ENCODE measurements around the gene PYGM.

PYGM gene

GRCh38 chr11:64759722-64760719, at the start of gene PYGM:
Gene PYGM (minus strand): TSS chr11:64759974. CDS start chr11:64759898, 76 bp downstream.
- no peak for DNase-seq (ENCODE audit: low spot score)

- no peak for DNase-seq (ENCODE audit: low spot score)
These were observed 45.7 kb upstream of the PYGM start for GRCh38 chr11:64805481-64805880.

GRCh38 chr11:64804346-64805210, 44.8 kb upstream of the PYGM start:
- DNase-seq (ENCODE audit: low spot score): no peak

GRCh38 chr11:64803846-64804345, 44.1 kb upstream of the PYGM start:
- DNase-seq (ENCODE audit: low spot score): no peak

- DNase-seq (ENCODE audit: low spot score): peak; percentile 99
These were observed 43.5 kb upstream of the PYGM start, which contains the start of gene MAP4K2 for GRCh38 chr11:64803158-64803845. Gene MAP4K2 (minus strand): TSS chr11:64803214. CDS start chr11:64803149, 65 bp downstream.

- no peak for DNase-seq (ENCODE audit: low spot score)
These were observed 42.8 kb upstream of the PYGM start for GRCh38 chr11:64802370-64803157.

GRCh38 chr11:64801561-64802369, 42.0 kb upstream of the PYGM start:
- DNase-seq (ENCODE audit: low spot score): no peak

- DNase-seq (ENCODE audit: low spot score): no peak
These were observed 41.3 kb upstream of the PYGM start for GRCh38 chr11:64801158-64801464.

GRCh38 chr11:64800303-64801157, 40.8 kb upstream of the PYGM start:
- DNase-seq (ENCODE audit: low spot score): no peak

- DNase-seq (ENCODE audit: low spot score): no peak
These were observed 40.0 kb upstream of the PYGM start for GRCh38 chr11:64799623-64800302.

GRCh38 chr11:64799256-64799622, 39.5 kb upstream of the PYGM start:
- DNase-seq (ENCODE audit: low spot score): no peak

- no peak for DNase-seq (ENCODE audit: low spot score)
These were observed 37.2 kb upstream of the PYGM start for GRCh38 chr11:64796757-64797541.

GRCh38 chr11:64796047-64796756, 36.4 kb upstream of the PYGM start:
- no peak for DNase-seq (ENCODE audit: low spot score)

GRCh38 chr11:64794526-64794925, 34.8 kb upstream of the PYGM start:
- no peak for DNase-seq (ENCODE audit: low spot score)

- no peak for DNase-seq (ENCODE audit: low spot score)
These were observed 33.7 kb upstream of the PYGM start for GRCh38 chr11:64793271-64794160.

- DNase-seq (ENCODE audit: low spot score): no peak
These were observed 32.7 kb upstream of the PYGM start for GRCh38 chr11:64792482-64792881.
